SK-N-SH (cell line): ENCODE data around the gene PTDSS2. TPM values are rescaled to one million over a fixed set of nuclear protein-coding genes. Genes with fewer than 3 reads are reported as not detected.

Source experiments
- CTCF ChIA-PET: fragments of 300-600, 350-600 bp; formaldehyde crosslinking; extraction: SDS; loops from one replicate; lab custom pipeline; 2021; lab: Yijun Ruan, JAX
- POLR2A ChIA-PET: fragments of 350-600 bp; sonication (Branson Sonifier 250); formaldehyde crosslinking; extraction: SDS; loops from one replicate; lab custom pipeline; 2020; ENCODE audit warnings: antibody characterized with exemption, inconsistent platforms; lab: Yijun Ruan, JAX
- DNase-seq: peaks from one replicate; pipeline ENCODE4 v3.0.0; 2012
- H2AFZ ChIP-seq: fragments of 200-600 bp; sonication (generic); 2 replicates; pipeline ENCODE4 v1.8.1; 2016; ENCODE audit warnings: antibody characterized with exemption, mild to moderate bottlenecking, low read depth
- H3F3A ChIP-seq: fragments of 200-600 bp; sonication (generic); replicated peaks from 2 replicates; pipeline ENCODE3; 2016; ENCODE audit warnings: antibody characterized with exemption, mild to moderate bottlenecking; ENCODE audit not compliant: insufficient read depth
- H3K27ac ChIP-seq, 2 experiments: fragments of 200-500 bp in 1 of 2; fragments of 200-600 bp in 1 of 2; sonication (Bioruptor generic) in 1 of 2; sonication (generic), shearing (Covaris generic) in 1 of 2; 2 replicates each; pipeline versions ENCODE4 v1.5.1 to v1.6.1; 2014 to 2016; ENCODE audit warnings: low read depth in 2 of 2, inconsistent platforms in 1 of 2, low read length in 1 of 2, mild to moderate bottlenecking in 1 of 2, mixed read lengths in 1 of 2
- H3K27me3 ChIP-seq: fragments of 200-600 bp; sonication (generic), shearing (Covaris generic); 2 replicates; pipeline ENCODE4 v1.6.1; 2016; ENCODE audit warnings: mixed run types; ENCODE audit not compliant: insufficient read depth
- H3K36me3 ChIP-seq, 2 experiments: fragments of 200-500 bp in 1 of 2; fragments of 200-600 bp in 1 of 2; sonication (Bioruptor generic) in 1 of 2; sonication (generic) in 1 of 2; replicated peaks in 1 of 2; 2 replicates each; pipeline versions ENCODE3 to v1.5.1; 2014 to 2016; ENCODE audit warnings: low read length in 1 of 2, mild to moderate bottlenecking in 1 of 2; ENCODE audit not compliant: insufficient read depth in 2 of 2, control insufficient read depth in 1 of 2
- H3K4me1 ChIP-seq, 2 experiments: fragments of 200-500 bp in 1 of 2; fragments of 200-600 bp in 1 of 2; sonication (Bioruptor generic) in 1 of 2; sonication (generic), shearing (Covaris generic) in 1 of 2; 2 replicates each; pipeline versions ENCODE4 v1.5.1 to v1.6.1; 2014 to 2016; ENCODE audit warnings: low read depth in 1 of 2, low read length in 1 of 2, mixed run types in 1 of 2; ENCODE audit not compliant: insufficient read depth in 2 of 2, control insufficient read depth in 1 of 2
- H3K4me2 ChIP-seq: fragments of 200-600 bp; sonication (generic), shearing (Covaris generic); 2 replicates; pipeline ENCODE4 v1.6.1; 2017; ENCODE audit warnings: mixed run types
- H3K4me3 ChIP-seq, 2 experiments: fragments of 200-500 bp in 1 of 2; fragments of 200-600 bp in 1 of 2; sonication (Bioruptor generic) in 1 of 2; sonication (generic), shearing (Covaris generic) in 1 of 2; 2 replicates each; pipeline versions ENCODE4 v1.5.1 to v1.8.1; 2014 to 2016; ENCODE audit warnings: low read depth in 2 of 2, inconsistent platforms in 1 of 2, low read length in 1 of 2, mild to moderate bottlenecking in 1 of 2, mixed read lengths in 1 of 2, moderate library complexity in 1 of 2
- H3K79me2 ChIP-seq: fragments of 200-600 bp; sonication (generic); 2 replicates; pipeline ENCODE4 v1.8.1; 2017; ENCODE audit warnings: mild to moderate bottlenecking; ENCODE audit not compliant: insufficient read depth
- H3K9ac ChIP-seq: fragments of 200-600 bp; sonication (generic); 2 replicates; pipeline ENCODE4 v1.6.1; 2017; ENCODE audit warnings: mixed run types
- H3K9me2 ChIP-seq: fragments of 200-600 bp; sonication (generic); 2 replicates; pipeline ENCODE4 v1.6.1; 2017; ENCODE audit warnings: mixed run types
- H3K9me3 ChIP-seq: fragments of 200-600 bp; sonication (generic); 2 replicates; pipeline ENCODE4 v1.6.1; 2017; ENCODE audit warnings: mixed run types, mild to moderate bottlenecking, moderate library complexity
- H4K20me1 ChIP-seq: fragments of 200-600 bp; sonication (generic); 2 replicates; pipeline ENCODE4 v1.6.1; 2017; ENCODE audit warnings: mild to moderate bottlenecking, mixed run types; ENCODE audit not compliant: insufficient read depth
- CTCF ChIP-seq: fragments of 200-600 bp; sonication (generic); IDR thresholded peaks from 2 replicates; pipeline ENCODE4 v1.6.1; 2017; ENCODE audit warnings: antibody characterized with exemption, mild to moderate bottlenecking, moderate library complexity
- EZH2phosphoT487 ChIP-seq: fragments of 200-600 bp; sonication (generic); IDR thresholded peaks from 2 replicates; pipeline ENCODE4 v1.6.1; 2017; ENCODE audit warnings: low read depth, mixed run types, mild to moderate bottlenecking, antibody characterized with exemption, moderate library complexity, borderline replicate concordance
- FOSL2 ChIP-seq: IDR thresholded peaks from 2 replicates; pipeline ENCODE4 v1.4.0; 2012; ENCODE audit warnings: low read depth, mild to moderate bottlenecking, moderate library complexity, borderline replicate concordance
- FOXJ3 ChIP-seq: sonication (generic); formaldehyde crosslinking; IDR thresholded peaks from 2 replicates; pipeline ENCODE4 v1.5.1; 2020; ENCODE audit warnings: mild to moderate bottlenecking, missing genetic modification reagents
- GABPA ChIP-seq: IDR thresholded peaks from 2 replicates; pipeline ENCODE4 v1.4.0; 2012; ENCODE audit warnings: low read depth, mild to moderate bottlenecking
- MEF2A ChIP-seq: IDR thresholded peaks from 2 replicates; pipeline ENCODE4 v1.4.0; 2012; ENCODE audit warnings: low read depth, borderline replicate concordance
- MXI1 ChIP-seq: IDR thresholded peaks from 2 replicates; pipeline ENCODE4 v1.6.1; 2012; ENCODE audit warnings: mild to moderate bottlenecking, low read depth, low read length, improper control_type of control experiment
- POLR2AphosphoS5 ChIP-seq: IDR thresholded peaks from 2 replicates; pipeline ENCODE4 v1.6.1; 2012; ENCODE audit warnings: low read depth, low read length
- RAD21 ChIP-seq: IDR thresholded peaks from 2 replicates; pipeline ENCODE4 v1.6.1; 2012; ENCODE audit warnings: mild to moderate bottlenecking, low read length
- RFX5 ChIP-seq: IDR thresholded peaks from 2 replicates; pipeline ENCODE4 v1.6.1; 2012; ENCODE audit warnings: mild to moderate bottlenecking, improper control_type of control experiment, low read length
- TAF1 ChIP-seq: IDR thresholded peaks from 2 replicates; pipeline ENCODE4 v1.6.1; 2012; ENCODE audit warnings: low read depth, mild to moderate bottlenecking, low read length, moderate library complexity, borderline replicate concordance
- TCF12 ChIP-seq: IDR thresholded peaks from 2 replicates; pipeline ENCODE4 v1.4.0; 2012
- USF1 ChIP-seq: IDR thresholded peaks from 2 replicates; pipeline ENCODE4 v1.4.0; 2012; ENCODE audit warnings: low read depth, borderline replicate concordance
- USF2 ChIP-seq: fragments of 150-350 bp; IDR thresholded peaks from 2 replicates; pipeline ENCODE4 v1.6.1; 2017; ENCODE audit warnings: antibody characterized with exemption, low read length, low read depth, borderline replicate concordance
- ZBTB33 ChIP-seq: IDR thresholded peaks from 2 replicates; pipeline ENCODE4 v1.4.0; 2012; ENCODE audit warnings: low read depth, borderline replicate concordance
- WGBS: methylation state at CpG from one replicate; pipeline ENCODE4 v1.1.6; 2017; ENCODE audit warnings: low lambda C conversion rate; 5-methylcytosine and 5-hydroxymethylcytosine counted together
- polyA plus RNA-seq, 3 experiments: library from polyadenylated mRNA; depleted of rRNA; stranded (reverse); fragments of >200 nt; gene quantifications; 2 replicates each; pipeline ENCODE4 v1.2.3, GENCODE V29; 2012

The PTDSS2 gene
- polyA plus RNA-seq, 1 of the 3 experiments (the other 2 are of a cell fraction) = 28.6 TPM

- Histone ChIP-seq H2AFZ (no peak overlapping the region), H3K27me3 (peaks cover 21% of the 10 kb centered on the region), H3K9ac (no peak overlapping the region), H3K4me2 (no peak overlapping the region), H3K4me3 (no peak overlapping the region), H3K79me2 (no peaks in the 10 kb centered on the region), H3K9me3 (no peaks in the 10 kb centered on the region), H3K9me2 (no peaks in the 10 kb centered on the region), H3K4me1 (peaks cover 0 to 5% of the 10 kb centered on the region in 2 experiments; a peak in 1 of 4 replicates), H3F3A (no peaks in the 10 kb centered on the region), H3K36me3 (no peaks in the 10 kb centered on the region), H4K20me1 (no peaks in the 10 kb centered on the region), H3K27ac (no peak overlapping the region)
- CTCF ChIA-PET = interaction anchor here (3.1 kb wide), 1 partner anchor 11 kb away, joined by 15 read pairs; no protein-coding TSS in a partner anchor
- POLR2A ChIA-PET = interaction anchor here (0.6 kb wide), 1 partner anchor 11 kb away, joined by 3 read pairs; no protein-coding TSS in a partner anchor
- WGBS = 41% methylated on average over 8 of the region's 17 CpGs
- no peak for DNase-seq
- TF ChIP-seq MEF2A (no peak), USF1 (no peak), CTCF (no peak), RAD21 (no peak), GABPA (no peak), FOSL2 (no peak), ZBTB33 (no peak), TAF1 (no peak), RFX5 (no peak), EZH2phosphoT487 (no peak), FOXJ3 (CRISPR knock-in tag) (no peak), TCF12 (no peak), USF2 (no peak), MXI1 (no peak), POLR2AphosphoS5 (no peak)
Observed at GRCh38 chr11:437228-437870, 12.7 kb upstream of the PTDSS2 start.
